GM23248 (cell line): ENCODE data around the gene CFAP92.

Experiments
- EZH2 ChIP-seq: fragments of 200-600 bp; sonication (generic); IDR thresholded peaks from 2 replicates; pipeline ENCODE4 v1.6.1; 2018; ENCODE audit warnings: antibody characterized with exemption, mild to moderate bottlenecking; ENCODE audit not compliant: insufficient read depth, poor library complexity, severe bottlenecking
- EZH2phosphoT487 ChIP-seq: fragments of 200-600 bp; sonication (generic); IDR thresholded peaks from 2 replicates; pipeline ENCODE4 v1.6.1; 2018; ENCODE audit warnings: antibody characterized with exemption, moderate library complexity, mild to moderate bottlenecking, low read depth; ENCODE audit not compliant: insufficient read depth

DNA sequence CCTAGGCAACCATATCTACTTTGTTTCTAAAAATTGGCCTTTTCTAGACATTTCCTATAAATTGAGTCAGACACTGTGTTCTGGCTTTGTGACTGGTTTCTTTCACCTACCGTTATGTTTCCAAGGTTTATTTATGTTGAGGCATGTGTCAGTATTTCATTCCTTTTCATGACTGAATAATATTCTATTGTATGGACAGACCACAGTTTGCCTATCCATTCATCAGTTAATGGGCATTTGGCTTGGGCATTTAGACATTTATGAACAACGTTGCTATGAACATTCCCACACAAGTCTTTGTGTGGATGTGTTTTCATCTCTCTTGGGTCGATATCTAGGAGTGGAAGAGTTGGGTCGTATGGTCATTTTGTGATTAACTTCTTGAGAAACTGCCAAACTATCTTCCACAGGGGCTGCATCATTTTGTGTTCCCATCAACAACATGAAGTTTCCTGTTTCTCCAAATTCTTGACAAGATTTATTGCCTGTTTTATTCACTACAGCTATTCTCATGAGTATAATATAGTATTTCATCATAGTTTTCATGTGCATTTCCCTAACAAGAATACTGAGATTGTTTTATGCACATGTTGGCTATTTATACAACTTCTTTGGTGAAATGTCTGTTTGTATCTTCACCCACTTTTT lies 3.7 kb upstream of the CFAP92 start:
- TF ChIP-seq EZH2phosphoT487: no peak
- no peak for TF ChIP-seq EZH2
